HG02588 (cell line): ENCODE results near the gene POLR2C.
A peak's percentile ranks its signal among the peaks of the same experiment; 100 is the strongest.
"Not testable (repeated sequence)": the region's sequence is repeated elsewhere in the genome, so short reads cannot be mapped to it uniquely, and the experiment has no call there.

Source experiments
- ATAC-seq: cut with Tn5 transposase; IDR thresholded peaks from one replicate; pipeline ENCODE4 v1.9.1; 2021; ENCODE audit warnings: mild to moderate bottlenecking, moderate library complexity; ENCODE audit not compliant: unreplicated experiment

Gene POLR2C

DNA sequence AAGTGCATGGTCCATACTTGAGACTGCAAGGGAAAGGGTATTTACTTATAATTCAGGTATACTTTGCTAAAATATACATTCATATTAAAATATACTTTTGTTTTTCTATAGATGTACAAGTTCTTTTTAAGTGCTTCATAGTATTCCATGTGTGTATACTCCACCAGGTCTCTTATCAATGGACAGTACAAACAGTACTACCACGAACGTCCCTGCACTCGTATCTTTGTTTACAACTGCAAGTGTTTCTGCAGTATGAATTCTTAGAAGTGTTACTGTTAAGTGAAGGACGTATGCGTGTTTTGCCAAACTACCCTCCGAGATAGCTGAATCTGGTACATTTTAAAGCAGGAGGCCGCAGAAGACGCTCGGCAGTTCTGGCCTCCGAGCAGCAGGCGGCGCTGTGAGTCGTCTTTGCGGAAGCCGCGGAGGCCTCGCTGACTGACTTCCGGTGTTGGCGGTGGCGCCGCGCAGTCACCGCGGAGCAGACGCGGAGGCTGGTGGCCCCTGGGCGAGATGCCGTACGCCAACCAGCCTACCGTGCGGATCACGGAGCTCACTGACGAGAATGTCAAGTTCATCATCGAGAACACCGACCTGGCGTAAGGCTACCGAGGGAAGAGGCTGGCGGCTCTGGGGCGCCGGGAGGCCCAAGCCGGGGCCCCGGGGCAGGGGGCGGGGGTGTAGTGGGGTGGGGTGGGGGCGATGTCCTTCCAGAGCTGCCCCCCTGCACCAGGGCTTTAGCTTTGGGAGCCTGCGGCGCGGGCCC, at the start of gene POLR2C:
TSS of gene POLR2C (plus strand) at position 471 of the 769 bp plus-strand sequence. CDS start at position 517, 46 bp downstream.
- ATAC-seq: peak; percentile 86

DNA sequence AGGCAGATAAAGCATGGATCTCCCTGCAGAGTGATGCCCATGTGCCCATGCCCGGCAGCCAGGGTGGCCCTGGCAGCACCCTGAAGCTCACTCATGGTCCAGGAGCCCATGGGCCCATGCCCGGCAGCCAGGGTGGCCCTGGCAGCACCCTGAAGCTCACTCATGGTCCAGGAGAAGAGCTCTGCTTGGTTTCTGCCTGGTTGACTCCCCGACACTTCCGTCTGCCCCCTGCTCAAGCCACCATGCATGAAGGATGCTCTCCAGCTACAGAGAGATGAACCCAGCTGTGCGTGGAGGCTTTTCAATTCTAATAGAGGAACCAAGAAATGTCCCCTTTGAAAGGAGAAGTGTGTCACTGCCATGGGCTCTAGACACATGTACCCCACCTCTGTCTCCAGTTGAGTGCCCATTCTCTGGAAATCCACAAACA, 49.2 kb upstream of the POLR2C start:
- ATAC-seq: peak; percentile 60

GRCh38 chr16:57413733-57414132, 48.7 kb upstream of the POLR2C start:
- no peak for ATAC-seq

DNA sequence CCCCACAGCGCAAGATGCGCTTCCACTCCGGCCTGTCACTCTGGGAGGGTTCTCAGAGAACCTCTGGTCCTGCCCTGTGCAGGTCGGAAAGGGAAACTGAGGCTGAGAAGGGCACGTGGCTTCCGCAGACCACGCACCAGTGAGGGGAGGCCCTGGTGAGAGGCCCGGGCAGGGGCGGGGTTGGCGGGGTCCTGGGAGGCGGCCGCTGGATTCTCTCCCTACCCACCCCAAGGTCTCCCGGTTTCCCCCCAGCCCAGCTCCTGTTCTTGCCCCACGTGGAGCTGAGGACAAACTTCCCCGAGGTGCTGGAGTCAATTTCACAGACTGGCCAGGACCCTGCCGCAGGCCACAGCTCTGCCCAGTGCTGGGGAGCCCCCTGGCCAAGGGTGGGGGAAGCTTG, 46.4 kb upstream of the POLR2C start:
- ATAC-seq: no peak

DNA sequence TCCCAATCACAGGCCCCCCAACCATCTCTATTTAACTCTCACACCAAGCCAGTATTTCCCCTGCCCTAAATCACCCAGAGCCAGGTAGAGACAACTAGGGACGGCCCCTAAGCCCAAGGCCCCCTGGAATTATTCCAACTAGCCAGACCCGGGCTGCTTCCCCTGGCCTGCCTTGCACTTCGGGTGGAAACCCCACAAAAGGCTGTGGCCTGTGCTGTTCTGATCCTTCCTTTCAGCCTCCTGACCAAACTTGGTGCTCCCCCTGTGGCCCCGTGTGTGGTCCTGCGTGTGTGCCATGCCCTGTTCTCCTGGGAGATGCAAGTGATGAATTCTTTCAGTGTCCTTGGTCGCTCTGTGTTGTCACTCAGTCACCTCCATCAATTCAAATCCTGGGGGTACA, 43.0 kb upstream of the POLR2C start:
- ATAC-seq: no peak

DNA sequence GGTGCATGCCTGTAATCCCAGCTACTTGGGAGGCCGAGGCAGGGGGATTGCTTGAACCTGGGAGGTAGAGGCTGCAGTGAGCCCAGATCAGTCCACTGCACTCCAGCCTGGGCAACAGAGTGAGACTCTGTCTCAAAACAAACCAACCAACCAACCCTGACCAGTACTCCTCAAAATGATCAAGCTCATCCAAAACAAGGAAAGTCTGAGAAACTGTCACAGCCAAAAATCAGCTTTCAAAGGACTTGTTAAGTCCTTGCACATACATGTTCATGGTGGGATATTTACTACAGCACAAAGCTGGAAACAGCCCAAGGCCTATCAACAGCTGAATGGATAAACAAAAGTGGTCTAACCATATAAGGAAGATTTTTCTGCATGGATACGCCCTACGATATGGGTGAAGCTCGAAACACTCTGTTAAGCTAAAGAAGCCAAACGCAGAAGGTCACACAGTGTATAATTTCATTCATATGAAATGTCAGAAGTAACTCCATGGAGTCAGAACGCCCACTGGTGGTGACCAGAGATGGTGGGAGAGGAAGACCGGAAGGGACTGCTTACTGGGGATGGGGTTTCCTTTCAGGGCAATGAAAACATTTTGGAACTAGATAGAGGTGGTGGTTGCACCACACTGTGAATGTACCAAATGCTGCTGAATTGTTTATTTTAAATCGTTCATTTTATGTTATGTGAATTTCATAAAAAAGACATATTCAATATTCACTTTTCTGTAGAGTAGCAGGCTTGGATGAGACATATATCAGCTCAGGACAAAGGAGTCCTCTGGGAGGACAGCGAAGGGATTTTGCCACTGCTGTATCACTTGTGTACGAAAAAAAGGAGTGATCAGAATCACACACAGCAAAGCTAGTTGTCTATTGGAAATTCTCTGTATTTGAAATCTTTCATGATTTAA, 40.2 kb upstream of the POLR2C start:
- ATAC-seq: no peak

DNA sequence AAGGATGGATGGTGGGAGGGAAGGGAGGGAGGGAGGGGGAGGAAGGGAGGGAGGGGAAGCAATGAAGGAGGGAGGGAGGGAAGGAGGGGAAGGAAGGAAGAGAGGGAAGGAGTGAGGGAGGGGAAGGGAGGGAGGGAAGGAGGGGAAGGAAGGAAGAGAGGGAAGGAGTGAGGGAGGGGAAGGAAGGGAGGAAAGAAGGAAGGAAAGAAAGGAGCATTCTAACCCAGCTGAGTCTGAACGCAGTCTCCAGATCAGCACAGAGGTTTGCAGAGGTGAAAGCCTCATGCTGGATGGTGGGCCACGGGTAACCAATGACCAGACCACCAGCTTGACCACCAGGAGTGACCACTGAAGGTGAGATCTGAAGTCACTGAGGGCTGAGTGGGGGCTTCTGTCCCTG, 39.3 kb upstream of the POLR2C start:
- ATAC-seq: no peak

DNA sequence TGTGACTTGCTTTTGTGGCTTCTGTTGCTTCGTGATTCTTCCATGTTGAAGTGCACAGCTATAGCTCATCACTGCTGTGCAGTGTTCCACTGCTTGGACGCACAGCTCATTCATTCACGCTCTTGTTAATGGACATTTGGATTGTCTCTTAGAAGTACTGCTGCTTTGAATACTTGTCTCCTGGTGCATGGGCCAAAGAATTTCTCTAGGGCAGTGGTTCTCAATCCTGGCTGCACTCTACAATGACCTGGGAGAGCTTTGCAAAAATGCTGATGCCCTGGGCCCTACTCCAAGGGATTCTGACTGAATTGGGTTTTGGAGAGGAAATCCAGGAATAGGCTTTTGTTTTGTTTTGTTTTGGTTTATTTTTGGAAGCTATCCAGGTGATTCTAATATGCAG, 37.9 kb upstream of the POLR2C start:
- no peak for ATAC-seq

GRCh38 chr16:57426356-57426755, 36.1 kb upstream of the POLR2C start:
- ATAC-seq: no peak

- no peak for ATAC-seq
These were observed 35.2 kb upstream of the POLR2C start for GRCh38 chr16:57427307-57427706.

DNA sequence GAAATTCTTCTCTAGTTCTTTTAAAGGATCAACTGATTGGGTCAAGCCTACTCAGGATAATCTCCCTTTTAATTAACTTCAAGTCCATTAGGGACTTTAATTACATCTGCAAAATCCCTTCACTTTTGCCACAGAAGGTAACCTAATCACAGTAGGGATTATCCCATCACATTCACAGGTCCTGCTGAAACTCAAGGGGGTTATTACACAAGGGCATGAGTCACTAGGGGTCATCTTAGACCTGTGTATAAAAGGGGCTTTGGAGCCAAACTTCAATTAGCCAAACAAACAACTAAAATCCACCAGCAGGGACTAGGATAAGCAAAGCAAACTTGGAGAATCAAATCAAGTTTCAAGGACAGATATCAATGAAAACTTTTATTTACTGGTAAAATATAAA, 34.7 kb upstream of the POLR2C start:
- ATAC-seq: no peak

GRCh38 chr16:57430955-57431354, 31.5 kb upstream of the POLR2C start:
- ATAC-seq: no peak

- ATAC-seq: no peak
These were observed 30.0 kb upstream of the POLR2C start for GRCh38 chr16:57432505-57432904.

GRCh38 chr16:57432989-57433388, 29.5 kb upstream of the POLR2C start:
- ATAC-seq: no peak

GRCh38 chr16:57434003-57434402, 28.5 kb upstream of the POLR2C start:
- ATAC-seq: no peak

DNA sequence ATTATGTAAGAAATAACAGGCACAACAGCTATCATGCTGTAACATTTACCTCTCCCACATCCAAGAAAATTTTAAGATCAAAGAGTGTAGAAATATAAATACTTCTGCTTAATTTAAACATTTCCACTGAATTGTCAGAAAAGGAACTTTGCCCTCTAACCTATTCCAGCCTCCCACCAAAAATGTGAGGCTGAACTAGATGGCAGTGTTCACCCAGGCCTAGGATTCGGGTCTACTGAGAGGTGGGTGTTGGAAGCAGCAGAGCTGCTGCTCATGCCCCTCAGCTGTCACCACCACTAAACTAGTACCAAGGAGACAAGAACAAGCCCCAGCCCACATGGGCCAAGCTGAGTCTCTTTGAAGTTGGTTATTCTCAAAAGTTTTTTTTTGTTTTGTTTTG, 26.6 kb upstream of the POLR2C start:
- ATAC-seq: no peak

DNA sequence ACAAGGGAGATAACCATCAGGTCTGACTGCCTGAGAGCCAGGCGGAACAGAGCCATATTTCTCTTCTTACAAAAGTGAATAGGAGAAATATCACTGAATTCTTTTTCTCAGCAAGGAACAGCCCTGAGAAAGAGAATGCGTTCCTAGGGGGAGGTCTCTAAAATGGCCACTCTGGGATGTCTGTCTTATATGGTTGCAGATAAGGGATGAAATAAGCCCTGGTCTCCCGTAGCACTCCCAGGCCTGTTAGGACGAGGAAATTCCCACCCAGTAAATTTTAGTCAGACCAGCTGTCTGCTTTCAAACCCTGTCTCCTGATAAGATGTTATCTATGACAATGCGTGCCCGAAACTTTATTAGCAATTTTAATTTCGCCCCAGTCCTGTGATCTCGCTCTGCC, 22.5 kb upstream of the POLR2C start:
- not testable (repeated sequence) for ATAC-seq

- ATAC-seq: not testable (repeated sequence)
These were observed 21.9 kb upstream of the POLR2C start for GRCh38 chr16:57440551-57440950.

DNA sequence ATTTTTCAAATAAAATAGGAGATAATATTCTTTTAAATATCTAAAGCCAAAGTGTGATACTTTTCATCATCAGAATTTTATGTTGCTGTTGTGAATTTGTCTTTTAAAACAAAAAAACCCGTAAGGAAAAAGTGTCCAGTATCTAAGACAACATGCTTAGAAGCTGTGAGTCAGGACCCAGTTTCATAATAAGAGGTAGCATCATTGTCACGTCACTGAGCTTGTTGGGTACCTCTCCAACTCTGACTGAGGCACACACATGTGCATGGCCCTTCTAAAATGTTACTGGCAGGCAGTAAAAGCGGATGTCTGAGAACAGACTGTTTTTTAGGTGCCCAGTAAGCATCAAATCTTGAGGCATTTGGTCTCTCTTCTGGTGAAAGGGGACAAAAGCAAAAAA, 17.8 kb upstream of the POLR2C start:
- no peak for ATAC-seq

DNA sequence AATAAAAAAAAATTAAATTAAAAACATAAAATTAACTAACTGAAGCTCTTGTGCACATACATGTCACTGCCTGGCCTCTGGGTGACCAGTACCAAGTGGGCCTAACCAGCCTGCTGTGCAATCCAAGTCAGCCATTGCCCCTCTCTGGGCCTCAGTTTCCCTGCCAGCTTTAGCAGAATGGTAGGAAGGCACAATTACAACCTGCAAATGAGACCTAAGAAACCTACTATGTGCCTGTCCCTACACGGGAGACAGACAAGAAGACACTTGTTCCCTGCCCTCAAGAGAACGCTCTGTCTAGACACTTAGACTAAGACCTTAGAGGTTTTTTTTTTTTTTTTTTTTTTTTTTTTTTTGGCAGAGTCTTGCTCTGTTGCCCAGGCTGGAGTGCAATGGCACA, 17.0 kb upstream of the POLR2C start:
- ATAC-seq: no peak

DNA sequence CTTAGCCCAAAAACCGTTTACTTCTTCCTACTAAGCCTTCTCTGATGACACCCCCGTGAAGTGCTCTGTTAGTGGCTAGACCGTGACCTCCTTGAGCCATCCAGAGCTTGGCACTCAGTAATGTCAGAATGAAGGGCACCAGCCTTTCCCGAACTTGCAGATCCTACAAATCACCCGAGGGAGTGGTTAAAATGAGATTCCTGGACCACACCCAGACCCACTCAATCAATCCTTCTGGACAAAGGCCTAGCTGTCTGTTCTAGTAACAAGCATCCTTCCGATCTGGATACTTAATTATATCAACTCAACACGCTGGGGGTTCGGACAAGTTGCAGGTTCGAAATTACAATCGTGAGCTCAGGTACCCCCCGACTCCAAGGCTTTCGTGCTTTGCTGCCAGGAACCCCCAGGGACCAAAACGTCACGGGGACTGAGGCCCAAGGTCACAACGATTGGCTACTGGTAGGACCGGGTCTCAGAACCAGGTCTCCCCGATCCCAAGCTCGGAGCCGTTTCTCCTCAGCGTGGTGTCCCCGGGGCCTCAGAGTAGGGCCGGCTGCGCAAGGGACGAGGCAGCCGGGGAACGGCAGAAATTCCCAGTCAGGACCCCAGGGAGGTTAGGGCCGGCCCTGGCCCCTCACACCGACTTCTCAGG, 15.8 kb upstream of the POLR2C start:
- ATAC-seq: peak; percentile 28
